ENCODE results near the gene UBE2E2. TPM values are rescaled to one million over a fixed set of nuclear protein-coding genes. Genes with fewer than 3 reads are reported as not detected.

Gene UBE2E2
- total RNA-seq, 2 experiments from 2014 or later: 41.1 to 48.8 TPM

- BruUV-seq (replicated peaks): no TSS peak
- Histone ChIP-seq H2AFZ (ENCODE audit: low read length) (no peak overlapping the region), H3K4me3 (ENCODE audit: low read depth, low read length, poor library complexity, severe bottlenecking) (no peak overlapping the region), H3K4me2 (ENCODE audit: low read length) (no peak overlapping the region), H4K20me1 (ENCODE audit: insufficient read depth, low read length) (0 out of 2 replicates have a peak, but pooled peaks cover 12% of the 10 kb centered on the region), H3K9me2 (ENCODE audit: insufficient read depth, low read length) (no peaks in the 10 kb centered on the region), H3K4me1 (ENCODE audit: insufficient read depth, low read length, poor library complexity, severe bottlenecking) (no peaks in the 10 kb centered on the region), H3K36me3 (ENCODE audit: insufficient read depth, low read length) (no peaks in the 10 kb centered on the region), H3K9me3 (ENCODE audit: low read length) (no peaks in the 10 kb centered on the region), H3K79me2 (ENCODE audit: insufficient read depth, low read depth, low read length) (peaks cover 66% of the 10 kb centered on the region), H3K27ac (ENCODE audit: low read depth, low read length, poor library complexity, severe bottlenecking) (no peak overlapping the region)
- ChIA-PET POLR2A (interaction anchor here (0.7 kb wide), 1 partner anchor 224 kb away, joined by 3 read pairs; no protein-coding TSS in a partner anchor), CTCF (ENCODE audit: unreplicated experiment) (no interaction called here)
- intact Hi-C loops (cut with micrococcal nuclease; ENCODE audit: unreplicated experiment): no loop called here
- DNase-seq (ENCODE audit: low spot score): no peak
- TF ChIP-seq EZH2phosphoT487 (IDR thresholded peaks at IDR 0.05; ENCODE audit: borderline replicate concordance, low read depth, low read length) (no peak), CTCF (conservative IDR thresholded peaks at IDR 0.05; ENCODE audit: low read length) (no peak)
Observed at GRCh38 chr3:23236890-23237289, 33.8 kb downstream of the UBE2E2 start.

- no TSS peak for BruUV-seq (replicated peaks)
- no peak overlapping the region for H2AFZ ChIP-seq (ENCODE audit: low read length)
- no peaks in the 10 kb centered on the region for H3K4me1 ChIP-seq (ENCODE audit: insufficient read depth, low read length, poor library complexity, severe bottlenecking)
- H4K20me1 ChIP-seq (ENCODE audit: insufficient read depth, low read length): 0 out of 2 replicates have a peak, but pooled peaks cover 12% of the 10 kb centered on the region
- peaks cover 59% of the 10 kb centered on the region for H3K79me2 ChIP-seq (ENCODE audit: insufficient read depth, low read depth, low read length)
- no peak overlapping the region for H3K27ac ChIP-seq (ENCODE audit: low read depth, low read length, poor library complexity, severe bottlenecking)
- H3K4me3 ChIP-seq (ENCODE audit: low read depth, low read length, poor library complexity, severe bottlenecking): no peak overlapping the region
- ChIA-PET CTCF (ENCODE audit: unreplicated experiment) (no interaction called here), POLR2A (interaction anchor here (0.5 kb wide), 1 partner anchor 10 kb away, joined by 4 read pairs; no protein-coding TSS in a partner anchor)
- H3K36me3 ChIP-seq (ENCODE audit: insufficient read depth, low read length): no peaks in the 10 kb centered on the region
- H3K9me3 ChIP-seq (ENCODE audit: low read length): no peaks in the 10 kb centered on the region
- no peaks in the 10 kb centered on the region for H3K9me2 ChIP-seq (ENCODE audit: insufficient read depth, low read length)
- no peak for DNase-seq (ENCODE audit: low spot score)
- H3K4me2 ChIP-seq (ENCODE audit: low read length): no peak overlapping the region
- intact Hi-C loops (cut with micrococcal nuclease; ENCODE audit: unreplicated experiment): no loop called here
- no peak for TF ChIP-seq EZH2phosphoT487 (IDR thresholded peaks at IDR 0.05; ENCODE audit: borderline replicate concordance, low read depth, low read length)
- no peak for TF ChIP-seq CTCF (conservative IDR thresholded peaks at IDR 0.05; ENCODE audit: low read length)
Observed at GRCh38 chr3:23238156-23238555, 35.0 kb downstream of the UBE2E2 start.

- CTCF ChIA-PET (ENCODE audit: unreplicated experiment): no interaction called here
- no peaks in the 10 kb centered on the region for H3K4me1 ChIP-seq (ENCODE audit: insufficient read depth, low read length, poor library complexity, severe bottlenecking)
- H3K27ac ChIP-seq (ENCODE audit: low read depth, low read length, poor library complexity, severe bottlenecking): no peak overlapping the region
- H3K4me2 ChIP-seq (ENCODE audit: low read length): no peak overlapping the region
- no peaks in the 10 kb centered on the region for H3K9me2 ChIP-seq (ENCODE audit: insufficient read depth, low read length)
- H4K20me1 ChIP-seq (ENCODE audit: insufficient read depth, low read length): 0 out of 2 replicates have a peak, but pooled peaks cover 12% of the 10 kb centered on the region
- DNase-seq (ENCODE audit: low spot score): no peak
- no peak overlapping the region for H3K4me3 ChIP-seq (ENCODE audit: low read depth, low read length, poor library complexity, severe bottlenecking)
- no peak overlapping the region for H2AFZ ChIP-seq (ENCODE audit: low read length)
- H3K9me3 ChIP-seq (ENCODE audit: low read length): no peaks in the 10 kb centered on the region
- BruUV-seq (replicated peaks): no TSS peak
- intact Hi-C loops (cut with micrococcal nuclease; ENCODE audit: unreplicated experiment): no loop called here
- no peaks in the 10 kb centered on the region for H3K36me3 ChIP-seq (ENCODE audit: insufficient read depth, low read length)
- POLR2A ChIA-PET: interaction anchor here (0.5 kb wide), 1 partner anchor 11 kb away, joined by 4 read pairs; no protein-coding TSS in a partner anchor
- TF ChIP-seq CTCF (conservative IDR thresholded peaks at IDR 0.05; ENCODE audit: low read length) (no peak), EZH2phosphoT487 (IDR thresholded peaks at IDR 0.05; ENCODE audit: borderline replicate concordance, low read depth, low read length) (no peak)
- H3K79me2 ChIP-seq (ENCODE audit: insufficient read depth, low read depth, low read length): peaks cover 59% of the 10 kb centered on the region
Observed at GRCh38 chr3:23238578-23238977, 35.5 kb downstream of the UBE2E2 start.

Data from OCI-LY7 (cell line).